ENCODE measurements around the gene CDH23.

DNA sequence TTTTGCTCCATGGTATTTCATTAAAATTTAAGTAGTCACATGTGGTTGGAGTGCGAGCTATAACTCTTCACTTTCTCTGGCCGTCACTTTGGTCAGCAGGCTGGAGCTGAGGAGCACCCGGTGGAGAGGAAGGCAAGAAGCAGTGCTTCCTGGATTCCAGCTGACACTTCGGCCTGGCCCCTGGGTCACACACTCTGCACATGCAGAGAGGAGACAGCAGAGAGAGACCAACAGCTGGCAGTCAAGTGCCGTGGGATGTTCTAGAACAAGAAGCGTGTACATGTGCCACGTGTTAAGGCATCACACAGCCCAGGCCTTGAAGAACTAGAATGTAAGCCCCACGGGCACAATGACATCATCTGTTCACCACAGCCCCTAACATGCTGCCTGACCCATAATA, 424.2 kb downstream of the CDH23 start:
- TF ChIP-seq, protein P1, sequence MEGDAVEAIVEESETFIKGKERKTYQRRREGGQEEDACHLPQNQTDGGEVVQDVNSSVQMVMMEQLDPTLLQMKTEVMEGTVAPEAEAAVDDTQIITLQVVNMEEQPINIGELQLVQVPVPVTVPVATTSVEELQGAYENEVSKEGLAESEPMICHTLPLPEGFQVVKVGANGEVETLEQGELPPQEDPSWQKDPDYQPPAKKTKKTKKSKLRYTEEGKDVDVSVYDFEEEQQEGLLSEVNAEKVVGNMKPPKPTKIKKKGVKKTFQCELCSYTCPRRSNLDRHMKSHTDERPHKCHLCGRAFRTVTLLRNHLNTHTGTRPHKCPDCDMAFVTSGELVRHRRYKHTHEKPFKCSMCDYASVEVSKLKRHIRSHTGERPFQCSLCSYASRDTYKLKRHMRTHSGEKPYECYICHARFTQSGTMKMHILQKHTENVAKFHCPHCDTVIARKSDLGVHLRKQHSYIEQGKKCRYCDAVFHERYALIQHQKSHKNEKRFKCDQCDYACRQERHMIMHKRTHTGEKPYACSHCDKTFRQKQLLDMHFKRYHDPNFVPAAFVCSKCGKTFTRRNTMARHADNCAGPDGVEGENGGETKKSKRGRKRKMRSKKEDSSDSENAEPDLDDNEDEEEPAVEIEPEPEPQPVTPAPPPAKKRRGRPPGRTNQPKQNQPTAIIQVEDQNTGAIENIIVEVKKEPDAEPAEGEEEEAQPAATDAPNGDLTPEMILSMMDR (IDR thresholded peaks at IDR 0.05; ENCODE audit: low read length): no peak
- no peak for TF ChIP-seq EZH2 (optimal IDR thresholded peaks at IDR 0.05; ENCODE audit: low read depth, low read length)

All from MM.1S (cell line).